IMR-90 (cell line): Measurements from ENCODE around the gene CARTPT.

Source experiments
- CEBPB ChIP-seq: IDR thresholded peaks from 2 replicates; pipeline ENCODE4 v1.6.1; 2012; ENCODE audit warnings: low read depth, low read length, improper control_type of control experiment
- CHD1 ChIP-seq: IDR thresholded peaks from 2 replicates; pipeline ENCODE4 v1.6.1; 2012; ENCODE audit warnings: low read depth, low read length, improper control_type of control experiment
- CTCF ChIP-seq: conservative IDR thresholded peaks from 2 replicates; pipeline ENCODE4 v1.5.1; 2012; ENCODE audit warnings: mild to moderate bottlenecking, low read depth, low read length, improper control_type of control experiment
- ELK1 ChIP-seq: fragments of 150-350 bp; IDR thresholded peaks from 2 replicates; pipeline ENCODE4 v1.6.1; 2016; ENCODE audit warnings: low read depth, mild to moderate bottlenecking, low read length, moderate library complexity, borderline replicate concordance
- POLR2A ChIP-seq: IDR thresholded peaks from 2 replicates; pipeline ENCODE4 v1.6.1; 2012; ENCODE audit warnings: mild to moderate bottlenecking, low read depth, low read length
- RFX5 ChIP-seq: IDR thresholded peaks from 2 replicates; pipeline ENCODE4 v1.8.0; 2012; ENCODE audit warnings: low read depth, mild to moderate bottlenecking, low read length, moderate library complexity
- SMC3 ChIP-seq: fragments of 150-350 bp; IDR thresholded peaks from 2 replicates; pipeline ENCODE4 v1.6.1; 2016; ENCODE audit warnings: low read depth, mild to moderate bottlenecking, antibody characterized with exemption, low read length, moderate library complexity

DNA sequence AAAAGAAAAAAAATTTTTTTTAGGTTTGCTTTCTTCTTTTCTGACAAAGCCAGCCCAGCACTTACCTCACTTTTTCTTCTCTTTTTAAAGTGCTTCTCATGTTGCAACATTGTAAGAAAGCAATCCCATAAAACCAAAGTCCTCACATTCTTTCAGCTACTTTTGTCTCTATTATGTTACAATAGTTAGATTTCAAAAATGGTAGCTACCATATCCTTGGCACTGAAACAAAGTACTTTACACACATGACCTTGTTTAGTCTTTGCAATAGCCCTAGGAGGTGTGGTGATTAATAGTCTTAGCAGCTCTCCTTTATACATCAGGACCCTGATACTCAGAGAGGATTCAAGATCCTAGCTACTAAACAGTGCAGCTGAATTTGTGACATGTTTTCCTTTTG, 23.5 kb upstream of the CARTPT start:
- no peak for TF ChIP-seq CTCF
- no peak for TF ChIP-seq CEBPB
- no peak for TF ChIP-seq RFX5
- TF ChIP-seq SMC3, result no peak
- TF ChIP-seq POLR2A, result no peak
- TF ChIP-seq CHD1, result no peak
- TF ChIP-seq ELK1, result no peak
